GM21825 (cell line): Measurements from ENCODE around the gene C9orf50.

Experiments
- ATAC-seq: cut with Tn5 transposase; IDR thresholded peaks from one replicate; pipeline ENCODE4 v1.9.1; 2021; ENCODE audit warnings: mild to moderate bottlenecking, moderate library complexity; ENCODE audit not compliant: unreplicated experiment

Gene C9orf50

DNA sequence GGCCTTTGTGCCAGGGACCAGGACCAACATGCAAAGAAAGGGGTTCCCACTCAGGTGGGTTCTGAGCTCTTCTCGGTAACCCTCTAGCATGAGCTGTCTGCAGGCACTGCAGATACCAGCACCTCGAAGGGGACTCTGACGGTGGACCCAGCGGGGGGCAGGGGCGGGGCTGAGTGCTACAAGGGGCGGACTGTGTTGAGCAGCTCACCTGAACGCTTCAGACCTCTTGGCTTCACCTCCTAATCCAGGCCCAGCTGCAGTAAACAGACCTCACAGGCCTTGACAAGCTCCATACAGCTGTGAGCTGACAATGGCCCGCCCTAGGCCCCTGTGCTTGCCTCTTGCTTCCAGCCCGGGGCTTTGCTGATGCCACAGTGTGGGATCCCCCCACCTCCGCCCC lies 48.4 kb downstream of the C9orf50 start:
- ATAC-seq, result no peak

- no peak for ATAC-seq
Observed at GRCh38 chr9:129572052-129572425, 48.9 kb downstream of the C9orf50 start.

DNA sequence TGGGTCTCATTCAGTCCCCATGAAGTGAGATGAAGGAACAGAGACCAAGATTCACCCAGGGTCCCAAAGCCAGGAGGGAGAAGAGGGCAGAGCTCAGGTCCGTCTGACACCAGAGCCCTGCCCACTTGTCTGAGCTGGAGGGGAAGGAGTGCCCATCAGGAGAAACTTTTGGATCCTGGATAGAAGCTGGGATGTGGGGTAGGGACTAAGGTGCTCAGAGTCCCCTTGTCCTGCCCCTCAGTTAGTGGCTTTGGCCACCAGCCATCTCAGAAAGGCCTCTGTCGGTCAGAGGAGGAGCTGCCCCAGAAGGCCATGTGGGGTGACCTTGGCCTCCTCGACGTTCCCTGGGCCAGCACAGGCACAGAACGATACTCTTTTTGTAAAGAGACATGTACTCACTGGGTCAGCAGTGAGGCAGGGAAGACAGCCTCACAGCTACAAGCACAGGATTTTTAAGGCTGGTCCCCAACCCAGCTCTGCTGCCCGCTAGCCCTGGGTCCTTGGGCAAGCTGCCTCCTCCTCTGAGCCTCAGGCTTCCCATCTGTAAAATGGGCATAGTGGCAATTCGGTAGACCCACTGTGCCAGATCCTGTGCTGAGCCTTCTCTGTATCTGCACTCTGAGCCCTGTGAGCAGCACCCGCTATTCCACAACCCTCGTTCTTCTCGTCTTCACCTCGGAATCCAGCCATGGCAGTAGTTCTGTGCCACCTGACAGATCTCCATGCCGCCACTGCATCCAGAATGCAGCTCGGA lies 49.4 kb downstream of the C9orf50 start:
- ATAC-seq, result no peak

DNA sequence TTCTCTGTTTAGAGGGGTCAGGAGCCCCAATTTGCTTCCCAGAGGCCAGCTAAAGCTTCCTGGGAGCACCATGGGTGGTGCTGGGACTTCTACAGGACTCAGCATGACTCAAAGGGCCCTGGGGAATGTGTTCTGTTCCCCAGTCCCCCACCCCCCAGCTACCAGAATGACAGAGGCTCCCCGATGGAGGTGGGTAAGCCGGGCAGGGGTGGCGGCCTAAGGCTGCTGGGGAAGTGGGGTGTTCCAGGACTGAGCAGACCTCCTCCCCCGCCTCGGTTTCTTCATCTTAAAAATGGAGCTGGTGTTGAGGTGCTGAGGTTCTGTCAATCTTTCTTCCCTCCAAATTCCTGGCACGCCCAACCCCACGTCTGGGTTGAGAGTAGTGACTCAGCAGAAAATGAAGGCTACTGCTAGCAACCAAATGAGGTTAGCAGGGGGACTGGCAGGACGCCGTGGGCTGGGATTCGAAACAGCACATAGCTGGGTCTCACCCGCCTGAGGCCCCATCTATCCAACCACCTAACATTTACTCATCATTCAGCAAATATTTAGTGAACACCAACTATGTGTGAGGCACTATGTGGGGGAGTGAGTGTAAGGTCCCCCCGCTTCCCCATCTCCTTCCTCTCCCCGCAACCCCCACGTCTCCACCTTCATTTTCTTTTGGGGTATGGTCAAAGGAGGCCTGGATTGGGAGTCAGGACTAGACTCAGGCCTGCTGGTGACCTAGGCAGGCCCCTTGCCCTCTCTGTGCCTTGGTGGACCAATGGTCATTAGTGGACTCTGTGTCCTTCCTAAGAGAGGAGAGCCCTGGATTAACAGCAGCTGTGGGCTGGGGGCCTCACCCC lies 50.2 kb downstream of the C9orf50 start:
- no peak for ATAC-seq

DNA sequence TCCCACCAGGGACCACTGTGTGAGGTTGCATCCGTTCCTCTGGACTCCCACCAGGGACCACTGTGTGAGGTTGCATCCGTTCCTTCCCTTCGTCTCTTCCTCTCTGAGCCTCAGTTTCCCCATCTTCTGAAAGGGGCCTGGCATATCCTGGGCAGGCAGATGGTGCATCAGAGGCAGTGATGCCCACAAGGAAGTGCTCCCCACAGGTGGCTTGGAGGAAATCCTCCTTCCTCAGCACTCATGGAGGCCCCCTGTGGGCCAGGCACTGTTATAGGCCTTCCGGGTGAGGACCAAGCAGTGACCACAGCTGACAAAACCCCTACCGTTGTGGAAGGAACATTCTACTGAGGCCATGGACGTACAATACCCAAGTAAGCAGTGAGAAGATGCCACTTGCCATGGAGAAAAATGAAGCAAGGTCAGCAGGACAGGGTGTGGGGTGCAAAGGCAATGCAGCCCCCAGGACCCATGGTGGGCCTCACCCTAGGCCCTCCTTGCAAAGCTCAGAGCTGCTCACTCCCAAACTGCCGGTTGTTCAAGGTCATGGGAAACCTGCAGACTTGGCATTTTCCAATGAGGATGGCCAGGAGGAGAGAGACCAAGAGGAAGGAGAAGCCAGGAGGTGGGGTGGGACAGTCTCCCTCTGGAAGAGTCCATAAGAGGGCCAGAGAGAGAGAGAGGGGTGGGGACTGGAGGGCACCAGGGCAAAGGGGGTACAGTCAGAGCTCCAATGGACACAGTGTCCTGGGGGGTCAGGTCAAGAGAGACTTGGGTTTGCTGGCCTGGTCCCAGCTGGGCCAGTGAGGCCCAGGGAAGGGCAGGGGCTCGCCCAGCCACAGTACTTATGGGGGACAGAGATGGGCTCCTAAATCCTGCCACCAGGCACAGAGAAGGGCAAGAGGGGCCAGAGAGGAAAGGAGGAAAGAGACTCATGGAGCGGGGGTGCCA lies 51.1 kb downstream of the C9orf50 start:
- no peak for ATAC-seq

GRCh38 chr9:129568560-129569501 lies 52.1 kb downstream of the C9orf50 start:
- ATAC-seq, result no peak

GRCh38 chr9:129567842-129568559 lies 52.9 kb downstream of the C9orf50 start:
- ATAC-seq, result no peak

- no peak for ATAC-seq
Observed at GRCh38 chr9:129567329-129567728, 53.6 kb downstream of the C9orf50 start.

DNA sequence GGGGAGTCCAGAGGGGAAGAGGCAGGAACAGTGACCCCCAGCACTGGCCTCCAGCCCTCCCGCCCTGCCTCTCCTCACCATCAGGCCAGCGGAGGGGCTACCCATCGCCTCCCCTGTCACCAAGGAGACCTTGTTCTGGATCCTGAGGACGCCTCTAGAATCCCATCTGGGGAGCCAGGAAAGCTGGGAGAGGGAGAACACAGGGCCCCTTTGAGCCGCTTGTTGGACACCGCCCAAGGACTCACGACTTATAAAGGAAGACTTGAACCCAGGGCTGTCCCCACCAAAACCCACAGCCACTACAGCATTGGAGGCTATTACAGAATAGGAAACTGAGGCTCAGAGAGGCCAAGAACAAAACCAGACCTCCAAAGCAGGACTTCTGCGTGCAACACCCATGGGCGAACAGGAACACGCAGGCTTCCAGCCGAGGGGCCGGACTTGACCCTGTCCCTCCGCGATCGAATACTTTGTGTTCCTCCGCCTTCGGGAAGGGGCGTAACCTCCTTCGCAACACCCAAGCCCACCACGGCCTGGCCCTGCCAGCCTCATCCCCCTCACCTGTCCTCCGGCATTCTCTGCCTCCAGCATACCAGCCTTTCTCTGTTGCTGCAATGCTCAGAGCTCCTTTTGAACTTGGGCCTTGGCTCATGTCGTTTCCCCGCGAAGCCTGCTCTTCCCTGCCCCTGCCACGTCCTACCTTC lies 54.2 kb downstream of the C9orf50 start:
- ATAC-seq, result no peak

- no peak for ATAC-seq
Observed at GRCh38 chr9:129562917-129563316, 58.0 kb downstream of the C9orf50 start.

DNA sequence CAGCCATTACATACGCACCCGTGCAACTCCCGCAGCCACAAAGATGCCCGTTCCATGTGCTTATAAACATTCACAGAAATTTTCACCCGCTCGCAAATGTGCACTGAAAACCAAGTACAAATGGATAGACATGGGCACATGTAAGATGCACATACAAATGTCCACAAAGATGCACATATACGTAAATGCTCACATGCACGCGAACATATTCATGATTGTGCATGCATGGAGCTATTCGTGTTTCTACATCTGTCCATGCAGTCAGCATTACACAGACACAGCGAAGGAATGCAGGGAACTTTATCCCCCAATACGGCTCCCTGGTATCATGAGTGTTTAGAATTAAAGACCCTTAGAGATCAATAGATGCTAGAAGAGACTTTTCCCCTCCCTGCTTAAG lies 58.4 kb downstream of the C9orf50 start:
- ATAC-seq, result no peak
